ENCODE measurements around the gene CCDC186.

- TF ChIP-seq CTCF (IDR thresholded peaks at IDR 0.05) = no peak
- TF ChIP-seq E2F4 (CRISPR knock-in tag; IDR thresholded peaks at IDR 0.05; ENCODE audit: borderline replicate concordance, low read depth) = no peak
- no peak for TF ChIP-seq HMGXB4 (CRISPR knock-in tag; IDR thresholded peaks at IDR 0.05)
- no peak for TF ChIP-seq CDX4 (CRISPR knock-in tag; IDR thresholded peaks at IDR 0.05; ENCODE audit: borderline replicate concordance)
- no peak for TF ChIP-seq JUN (CRISPR knock-in tag; IDR thresholded peaks at IDR 0.05)
- TF ChIP-seq ESRRA (CRISPR knock-in tag; IDR thresholded peaks at IDR 0.05; ENCODE audit: borderline replicate concordance) = no peak
- TF ChIP-seq IRF2 (CRISPR knock-in tag; IDR thresholded peaks at IDR 0.05; ENCODE audit: borderline replicate concordance, low read depth) = no peak
- no peak for TF ChIP-seq USF2 (CRISPR knock-in tag; IDR thresholded peaks at IDR 0.05)
- TF ChIP-seq MAX (CRISPR knock-in tag; IDR thresholded peaks at IDR 0.05) = no peak
Measured at GRCh38 chr10:114087655-114088054, 86.3 kb downstream of the CCDC186 start.
